PFSK-1 (cell line): ENCODE measurements around the gene TMEM144.

Source experiments
- FOXP2 ChIP-seq: optimal IDR thresholded peaks from 2 replicates; pipeline ENCODE3; 2011; ENCODE audit warnings: borderline replicate concordance, control low read depth, inconsistent platforms; ENCODE audit not compliant: insufficient read depth; ENCODE audit errors: extremely low read length, extremely low read depth
- POLR2AphosphoS5 ChIP-seq: IDR thresholded peaks from 2 replicates; pipeline ENCODE4 v1.6.1; 2012; ENCODE audit warnings: low read depth, mild to moderate bottlenecking, control low read depth, low read length, moderate library complexity
- SIN3A ChIP-seq: IDR thresholded peaks from 2 replicates; pipeline ENCODE4 v1.6.1; 2012; ENCODE audit warnings: mild to moderate bottlenecking, low read length, moderate library complexity, borderline replicate concordance; ENCODE audit not compliant: insufficient read depth
- TAF1 ChIP-seq: IDR thresholded peaks from 2 replicates; pipeline ENCODE4 v1.6.1; 2012; ENCODE audit warnings: low read length, control low read depth, borderline replicate concordance; ENCODE audit not compliant: insufficient read depth
- TF ChIP-seq, protein P1 (sequence below), 2 experiments: IDR thresholded peaks; 2 replicates each; pipeline versions ENCODE4 v1.6.1 to v1.8.0; 2011 to 2012; ENCODE audit warnings: low read depth in 2 of 2, low read length in 2 of 2, control low read depth in 1 of 2, inconsistent platforms in 1 of 2, mild to moderate bottlenecking in 1 of 2, moderate library complexity in 1 of 2; ENCODE audit not compliant: insufficient read depth in 1 of 2

The TMEM144 gene

DNA sequence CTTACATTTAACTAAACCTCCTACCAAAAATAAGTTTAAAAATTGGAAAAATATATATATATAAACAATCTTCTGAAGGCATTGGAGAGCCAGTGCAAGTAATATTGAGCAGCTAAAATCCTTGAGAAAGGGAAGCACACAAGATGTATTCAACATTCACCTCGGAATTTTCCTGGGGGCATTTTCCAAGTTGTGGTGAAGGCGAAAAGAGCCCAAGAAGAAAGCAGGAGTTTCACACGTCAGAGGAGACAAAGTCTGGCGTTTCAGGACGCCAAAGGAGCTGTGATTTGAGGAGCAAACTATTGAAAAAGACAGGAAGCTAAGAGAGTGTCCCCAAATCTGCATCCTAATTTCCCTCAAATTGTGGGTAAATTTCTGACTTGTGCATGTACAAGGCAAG lies 28.4 kb upstream of the TMEM144 start:
- TF ChIP-seq POLR2AphosphoS5 (no peak), SIN3A (no peak), FOXP2 (no peak), TAF1 (no peak)
- TF ChIP-seq, protein P1, sequence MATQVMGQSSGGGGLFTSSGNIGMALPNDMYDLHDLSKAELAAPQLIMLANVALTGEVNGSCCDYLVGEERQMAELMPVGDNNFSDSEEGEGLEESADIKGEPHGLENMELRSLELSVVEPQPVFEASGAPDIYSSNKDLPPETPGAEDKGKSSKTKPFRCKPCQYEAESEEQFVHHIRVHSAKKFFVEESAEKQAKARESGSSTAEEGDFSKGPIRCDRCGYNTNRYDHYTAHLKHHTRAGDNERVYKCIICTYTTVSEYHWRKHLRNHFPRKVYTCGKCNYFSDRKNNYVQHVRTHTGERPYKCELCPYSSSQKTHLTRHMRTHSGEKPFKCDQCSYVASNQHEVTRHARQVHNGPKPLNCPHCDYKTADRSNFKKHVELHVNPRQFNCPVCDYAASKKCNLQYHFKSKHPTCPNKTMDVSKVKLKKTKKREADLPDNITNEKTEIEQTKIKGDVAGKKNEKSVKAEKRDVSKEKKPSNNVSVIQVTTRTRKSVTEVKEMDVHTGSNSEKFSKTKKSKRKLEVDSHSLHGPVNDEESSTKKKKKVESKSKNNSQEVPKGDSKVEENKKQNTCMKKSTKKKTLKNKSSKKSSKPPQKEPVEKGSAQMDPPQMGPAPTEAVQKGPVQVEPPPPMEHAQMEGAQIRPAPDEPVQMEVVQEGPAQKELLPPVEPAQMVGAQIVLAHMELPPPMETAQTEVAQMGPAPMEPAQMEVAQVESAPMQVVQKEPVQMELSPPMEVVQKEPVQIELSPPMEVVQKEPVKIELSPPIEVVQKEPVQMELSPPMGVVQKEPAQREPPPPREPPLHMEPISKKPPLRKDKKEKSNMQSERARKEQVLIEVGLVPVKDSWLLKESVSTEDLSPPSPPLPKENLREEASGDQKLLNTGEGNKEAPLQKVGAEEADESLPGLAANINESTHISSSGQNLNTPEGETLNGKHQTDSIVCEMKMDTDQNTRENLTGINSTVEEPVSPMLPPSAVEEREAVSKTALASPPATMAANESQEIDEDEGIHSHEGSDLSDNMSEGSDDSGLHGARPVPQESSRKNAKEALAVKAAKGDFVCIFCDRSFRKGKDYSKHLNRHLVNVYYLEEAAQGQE (IDR thresholded peaks at IDR 0.05; ENCODE audit: insufficient read depth in 1 of 2, low read depth in 2 of 2, low read length in 2 of 2): no peak

DNA sequence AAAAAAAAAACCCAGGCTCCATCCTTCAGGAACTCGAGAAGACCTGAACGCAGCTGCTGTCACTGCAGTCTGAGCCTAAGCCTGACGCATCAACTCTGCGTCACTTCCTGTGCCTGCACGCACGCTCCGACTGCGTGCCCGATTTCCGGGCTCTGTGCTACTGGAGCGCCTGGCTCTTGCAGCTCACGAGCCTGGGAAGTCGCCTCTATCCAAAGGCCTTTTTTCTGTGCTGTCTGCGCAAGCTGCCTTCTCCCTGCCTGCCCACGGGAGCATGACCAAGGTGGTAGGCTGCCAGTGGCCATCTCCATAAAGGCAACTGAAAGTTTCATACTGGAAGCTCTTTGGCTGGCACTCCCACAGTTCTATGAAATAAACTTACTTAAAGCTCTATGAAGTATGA lies 27.6 kb upstream of the TMEM144 start:
- TF ChIP-seq SIN3A (no peak), FOXP2 (peak; percentile 77), TAF1 (no peak), POLR2AphosphoS5 (no peak)
- TF ChIP-seq, protein P1 (IDR thresholded peaks at IDR 0.05; ENCODE audit: insufficient read depth in 1 of 2, low read depth in 2 of 2, low read length in 2 of 2): no peak

DNA sequence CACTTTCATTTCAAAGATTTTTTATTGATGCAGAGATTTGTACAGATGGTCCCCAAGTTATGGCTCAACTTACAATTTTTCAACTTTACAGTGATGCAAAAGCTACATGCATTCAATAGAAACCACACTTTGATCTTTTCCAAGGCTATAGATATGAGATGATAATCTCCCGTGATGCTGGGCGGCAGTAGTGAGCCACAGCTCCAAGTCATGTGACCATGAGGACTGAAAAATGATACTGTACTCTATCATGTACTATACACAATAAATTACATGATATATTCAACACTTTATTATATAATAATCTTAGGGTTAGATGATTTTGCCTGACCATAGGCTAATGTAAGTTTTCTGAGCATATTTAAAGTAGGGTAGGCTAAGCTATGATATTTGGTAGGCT lies 23.5 kb upstream of the TMEM144 start:
- no peak for TF ChIP-seq SIN3A
- no peak for TF ChIP-seq FOXP2
- TF ChIP-seq, protein P1 (IDR thresholded peaks at IDR 0.05; ENCODE audit: insufficient read depth in 1 of 2, low read depth in 2 of 2, low read length in 2 of 2): no peak
- no peak for TF ChIP-seq TAF1
- TF ChIP-seq POLR2AphosphoS5: no peak

DNA sequence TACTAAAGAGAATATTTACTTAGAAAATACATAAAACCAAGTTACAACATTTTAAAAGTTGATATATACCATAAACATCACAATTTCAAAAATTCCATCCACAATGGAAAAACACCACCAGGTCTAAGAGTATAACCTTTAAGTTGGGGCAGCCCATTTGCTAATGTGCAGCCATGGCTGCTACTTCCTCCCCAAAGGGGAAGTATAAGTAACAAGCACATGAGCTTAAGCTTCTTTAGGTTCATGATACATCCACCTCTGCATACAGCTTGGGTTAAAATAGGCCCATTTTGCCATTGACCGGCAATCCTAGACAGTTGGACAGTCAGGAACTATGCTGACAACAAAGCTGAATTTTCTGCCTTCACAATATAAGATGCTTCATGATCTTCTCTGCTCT lies 20.9 kb upstream of the TMEM144 start:
- TF ChIP-seq SIN3A (no peak), FOXP2 (no peak), TAF1 (no peak), POLR2AphosphoS5 (no peak)
- TF ChIP-seq, protein P1 (IDR thresholded peaks at IDR 0.05; ENCODE audit: insufficient read depth in 1 of 2, low read depth in 2 of 2, low read length in 2 of 2): no peak

DNA sequence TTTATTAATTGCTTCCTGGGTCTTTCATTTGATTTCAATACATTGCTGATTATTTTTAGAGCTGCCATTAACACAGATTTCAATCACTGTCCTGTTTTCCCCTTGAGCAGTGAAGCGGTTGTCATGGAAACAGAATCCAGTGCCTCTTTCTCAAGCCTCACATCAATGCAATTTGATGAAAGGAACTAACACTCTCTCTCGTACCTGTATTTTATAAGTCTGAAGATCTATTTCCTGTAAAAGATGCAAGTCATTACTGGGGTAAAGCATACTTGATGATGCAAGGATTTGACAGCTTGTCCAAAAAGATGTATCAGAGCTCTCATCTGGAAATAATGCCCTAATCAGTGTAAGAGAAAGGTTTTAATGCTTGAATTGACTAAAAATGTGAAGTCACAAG lies 19.6 kb upstream of the TMEM144 start:
- TF ChIP-seq FOXP2: no peak
- no peak for TF ChIP-seq POLR2AphosphoS5
- TF ChIP-seq TAF1: no peak
- no peak for TF ChIP-seq SIN3A
- TF ChIP-seq, protein P1 (IDR thresholded peaks at IDR 0.05; ENCODE audit: insufficient read depth in 1 of 2, low read depth in 2 of 2, low read length in 2 of 2): no peak
